IgD-negative memory B cell (primary cell): ENCODE results near the gene CFL1. TPM values are rescaled to one million over a fixed set of nuclear protein-coding genes. Genes with fewer than 3 reads are reported as not detected.

Experiments used
- H3K27ac Mint-ChIP-seq, 3 donors: one replicate each; pipeline ENCODE4 v1.8.0; 2020 to 2022; ENCODE audit warnings: mild to moderate bottlenecking in 3 of 3, mixed read lengths in 3 of 3, moderate library complexity in 1 of 3
- H3K27me3 Mint-ChIP-seq: one replicate; pipeline ENCODE4 v1.8.0; 2021; ENCODE audit warnings: mixed read lengths
- H3K36me3 Mint-ChIP-seq: one replicate; pipeline ENCODE4 v1.8.0; 2020; ENCODE audit warnings: mild to moderate bottlenecking, mixed read lengths
- H3K4me1 Mint-ChIP-seq, 3 donors: one replicate each; pipeline ENCODE4 v1.8.0; 2020 to 2022; ENCODE audit warnings: mixed read lengths in 3 of 3, mild to moderate bottlenecking in 1 of 3
- H3K4me3 Mint-ChIP-seq, 4 donors: one replicate each; pipeline ENCODE4 v1.8.0; 2020 to 2022; ENCODE audit warnings: mild to moderate bottlenecking in 4 of 4, mixed read lengths in 4 of 4, moderate library complexity in 3 of 4
- H3K9me3 Mint-ChIP-seq, 3 donors: one replicate each; pipeline ENCODE4 v1.8.0; 2020 to 2021; ENCODE audit warnings: mixed read lengths in 3 of 3, mild to moderate bottlenecking in 1 of 3
- polyA plus RNA-seq: library from polyadenylated mRNA; unstranded; fragments of 300-500 nt; fragmentation: Illumina TruSeq; gene quantifications from one replicate; pipeline ENCODE4 v1.2.3, GENCODE V29; 2021

Gene CFL1
- polyA plus RNA-seq, 1 donor from 2014 or later: 2,244 TPM

GRCh38 chr11:65868907-65869306 lies 10.9 kb upstream of the CFL1 start:
- peaks cover 5% of the 10 kb centered on the region for H3K27me3 Mint-ChIP-seq
- peaks cover 5 to 13% (median 12%) of the 10 kb centered on the region in 3 donors for H3K4me1 Mint-ChIP-seq
- peak overlapping the region in 2 of 4 donors; percentile 33 to 60 for H3K4me3 Mint-ChIP-seq
- no peaks in the 10 kb centered on the region for H3K9me3 Mint-ChIP-seq
- H3K27ac Mint-ChIP-seq: peak overlapping the region in 1 of 3 donors; percentile 45
- peaks cover 2% of the 10 kb centered on the region for H3K36me3 Mint-ChIP-seq

DNA sequence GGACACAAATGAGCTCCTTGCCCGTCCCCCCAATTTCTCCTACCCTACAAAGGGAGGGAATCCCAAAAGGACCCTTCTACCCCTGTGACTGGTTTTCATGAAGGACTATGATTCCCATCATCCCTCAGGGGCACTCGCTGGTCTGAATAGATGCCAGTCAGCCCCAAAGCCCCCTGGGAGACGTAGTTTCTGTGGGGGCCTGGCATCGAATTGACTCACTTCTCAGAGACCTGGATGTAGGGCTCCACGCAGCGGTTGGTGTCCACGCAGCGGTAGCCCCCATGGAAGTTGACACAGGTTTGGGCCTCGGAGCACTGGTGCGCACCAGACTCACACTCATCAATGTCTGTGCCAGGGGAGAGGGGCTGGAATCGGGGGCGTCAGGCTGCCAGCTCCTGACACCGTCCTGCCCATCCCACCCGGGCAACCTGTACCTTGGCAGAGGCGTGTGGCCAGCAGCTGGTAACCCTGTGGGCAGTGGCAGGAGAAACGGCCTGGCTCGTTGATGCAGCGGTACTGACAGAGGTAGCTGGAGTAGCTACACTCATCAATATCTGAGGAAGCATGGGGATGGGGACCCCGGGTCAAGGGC lies 10.2 kb upstream of the CFL1 start:
- Mint-ChIP-seq H3K4me3 (peak overlapping the region in 1 of 4 donors; percentile 79), H3K36me3 (peaks cover 2% of the 10 kb centered on the region), H3K4me1 (peaks cover 3 to 12% (median 8%) of the 10 kb centered on the region in 3 donors)

DNA sequence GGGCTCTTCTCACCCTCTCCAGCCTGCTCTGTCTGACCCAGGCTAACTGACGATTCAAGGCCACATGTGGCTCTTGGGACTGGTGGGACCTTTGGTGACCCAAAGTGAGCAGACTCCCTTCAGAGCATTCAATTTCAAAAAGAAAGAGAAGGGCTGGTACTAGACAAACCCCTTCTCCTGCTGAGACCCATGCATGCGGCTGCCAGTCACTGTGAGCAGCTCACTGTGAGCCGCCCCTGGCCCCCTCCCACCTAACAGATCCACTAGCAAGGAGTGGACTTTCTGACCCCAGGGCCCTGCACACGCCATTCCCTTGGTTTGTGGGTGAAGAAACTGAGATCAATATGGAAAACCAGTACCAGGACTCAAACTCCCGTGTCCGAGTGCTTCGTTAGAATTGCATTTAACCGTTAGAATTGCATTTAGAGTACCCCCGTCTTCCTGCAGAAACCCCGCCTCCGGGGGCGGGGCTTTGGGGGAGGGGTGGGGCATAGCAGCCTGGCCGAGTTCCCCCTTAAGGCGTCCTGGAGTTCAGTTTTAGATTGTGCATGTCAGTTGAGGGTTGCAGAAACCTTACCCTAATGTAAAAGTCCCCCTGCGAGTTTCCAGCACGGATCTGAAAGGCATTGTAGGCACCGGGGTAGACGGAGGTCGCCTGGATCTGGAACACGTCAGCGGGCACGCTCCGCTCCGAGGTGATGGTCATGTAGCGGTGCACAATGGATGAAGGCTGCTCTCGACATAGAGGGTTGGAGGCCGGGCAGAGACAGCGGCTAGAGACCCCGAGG lies 9.5 kb upstream of the CFL1 start:
- no peaks in the 10 kb centered on the region for H3K9me3 Mint-ChIP-seq
- peaks cover 2% of the 10 kb centered on the region for H3K36me3 Mint-ChIP-seq
- H3K27ac Mint-ChIP-seq: peak overlapping the region in 1 of 3 donors; percentile 45
- H3K4me3 Mint-ChIP-seq: peak overlapping the region in 2 of 4 donors; percentile 27 to 79
- no peaks in the 10 kb centered on the region for H3K27me3 Mint-ChIP-seq
- H3K4me1 Mint-ChIP-seq: peaks cover 0 to 11% (median 5%) of the 10 kb centered on the region in 3 donors

More for the DNA sequence above, 10.2 kb upstream of the CFL1 start:
- Mint-ChIP-seq H3K27ac (peak overlapping the region in 1 of 3 donors; percentile 45), H3K27me3 (peaks cover 3% of the 10 kb centered on the region), H3K9me3 (no peaks in the 10 kb centered on the region)

GRCh38 chr11:65866509-65867283 lies 8.7 kb upstream of the CFL1 start:
- H3K36me3 Mint-ChIP-seq: peaks cover 2% of the 10 kb centered on the region
- H3K4me1 Mint-ChIP-seq: peaks cover 0 to 12% (median 5%) of the 10 kb centered on the region in 3 donors
- peak overlapping the region in 1 of 4 donors; percentile 79 for H3K4me3 Mint-ChIP-seq
- no peaks in the 10 kb centered on the region for H3K9me3 Mint-ChIP-seq
- H3K27me3 Mint-ChIP-seq: no peaks in the 10 kb centered on the region
- H3K27ac Mint-ChIP-seq: no peak overlapping the region

DNA sequence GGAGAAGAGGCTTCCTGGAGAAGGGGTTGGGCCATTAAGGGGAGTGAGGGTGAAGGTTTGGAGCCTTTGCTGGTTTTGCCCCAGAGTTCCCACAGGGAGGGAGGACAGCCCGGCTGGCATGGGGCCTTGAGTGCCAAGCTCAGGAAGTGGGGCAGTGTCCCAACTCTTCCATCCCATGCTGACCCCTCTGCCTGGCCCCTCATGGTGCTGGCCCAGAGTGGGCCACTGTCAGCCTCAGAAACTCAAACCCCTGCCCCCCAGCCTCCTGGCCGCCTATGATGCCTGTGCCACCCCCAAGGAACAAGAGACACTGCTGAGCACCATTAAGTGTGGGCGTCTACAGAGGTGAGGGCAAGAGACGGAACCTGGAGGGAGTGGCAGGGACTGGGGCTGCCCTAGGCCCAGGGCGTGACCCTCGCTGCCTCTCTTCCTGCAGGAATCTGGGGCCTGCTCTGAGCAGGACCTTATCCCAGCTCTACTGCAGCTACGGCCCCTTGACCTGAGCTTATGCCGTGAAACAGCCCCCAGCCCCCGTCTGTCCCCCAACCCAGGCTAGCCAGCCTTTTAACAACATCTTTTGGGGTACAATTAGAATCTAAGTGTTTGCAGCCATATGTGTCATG lies 7.7 kb upstream of the CFL1 start:
- H3K4me1 Mint-ChIP-seq: peaks cover 0 to 14% (median 6%) of the 10 kb centered on the region in 3 donors
- H3K27me3 Mint-ChIP-seq: no peaks in the 10 kb centered on the region
- H3K27ac Mint-ChIP-seq: peak overlapping the region in 1 of 3 donors; percentile 85
- no peaks in the 10 kb centered on the region for H3K9me3 Mint-ChIP-seq
- no peak overlapping the region for H3K4me3 Mint-ChIP-seq
- peaks cover 2% of the 10 kb centered on the region for H3K36me3 Mint-ChIP-seq

- H3K9me3 Mint-ChIP-seq: no peaks in the 10 kb centered on the region
- peak overlapping the region in 2 of 3 donors; percentile 39 to 85 for H3K27ac Mint-ChIP-seq
- H3K4me1 Mint-ChIP-seq: peaks cover 4 to 13% (median 7%) of the 10 kb centered on the region in 3 donors
- no peaks in the 10 kb centered on the region for H3K27me3 Mint-ChIP-seq
- no peak overlapping the region for H3K4me3 Mint-ChIP-seq
- H3K36me3 Mint-ChIP-seq: peaks cover 2% of the 10 kb centered on the region
Observed at GRCh38 chr11:65864706-65865471, 6.9 kb upstream of the CFL1 start.

DNA sequence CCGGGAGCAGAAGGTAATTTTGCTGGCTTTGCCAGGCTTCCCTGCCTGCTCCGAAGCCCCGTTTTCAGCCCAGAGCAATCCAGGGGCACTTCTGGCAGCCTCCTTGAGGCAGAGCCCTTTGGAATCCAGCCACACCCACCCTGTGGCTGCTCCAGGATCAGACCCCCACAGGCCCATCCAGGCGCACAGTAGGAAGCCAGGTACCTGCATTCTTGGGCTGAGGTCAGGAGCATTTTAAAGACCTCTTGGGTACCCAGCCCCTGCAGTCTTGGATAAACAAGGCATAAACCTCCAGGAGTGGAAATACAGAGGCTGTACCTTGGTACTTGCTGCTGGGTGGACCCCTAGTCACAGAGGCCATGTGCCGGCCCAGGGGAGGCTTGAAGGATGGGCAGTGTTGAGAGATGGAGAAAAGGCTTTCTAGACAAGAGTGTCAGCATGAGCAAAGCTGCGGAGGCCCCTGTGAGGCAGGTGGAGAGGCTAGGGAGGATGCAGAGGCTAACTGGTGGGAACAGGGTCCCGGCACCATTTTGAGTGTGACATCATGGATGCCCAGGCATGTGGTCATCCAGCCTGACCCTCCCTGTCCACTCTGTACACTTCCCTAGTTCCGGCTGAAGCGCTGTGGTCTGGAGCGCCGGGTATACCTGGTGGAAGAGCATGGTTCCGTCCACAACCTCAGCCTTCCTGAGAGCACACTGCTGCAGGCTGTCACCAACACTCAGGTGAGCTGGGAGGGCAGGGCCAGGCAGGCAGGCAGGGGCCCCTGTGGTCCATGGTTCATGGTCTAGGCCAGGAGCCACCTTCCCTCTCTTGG lies 6.1 kb upstream of the CFL1 start:
- peak overlapping the region in 1 of 3 donors; percentile 39 for H3K27ac Mint-ChIP-seq
- H3K36me3 Mint-ChIP-seq: peaks cover 2% of the 10 kb centered on the region

GRCh38 chr11:65862941-65863888 lies 5.2 kb upstream of the CFL1 start:
- H3K36me3 Mint-ChIP-seq: peaks cover 2% of the 10 kb centered on the region
- H3K4me1 Mint-ChIP-seq: peaks cover 10 to 18% (median 11%) of the 10 kb centered on the region in 3 donors
- peak overlapping the region in 1 of 3 donors; percentile 64 for H3K27ac Mint-ChIP-seq
- H3K4me3 Mint-ChIP-seq: peak overlapping the region in 2 of 4 donors; percentile 34 to 82
- H3K27me3 Mint-ChIP-seq: no peaks in the 10 kb centered on the region
- H3K9me3 Mint-ChIP-seq: no peaks in the 10 kb centered on the region

More for the DNA sequence above, 6.1 kb upstream of the CFL1 start:
- Mint-ChIP-seq H3K27me3 (no peaks in the 10 kb centered on the region), H3K4me1 (peaks cover 5 to 14% (median 8%) of the 10 kb centered on the region in 3 donors), H3K4me3 (peak overlapping the region in 1 of 4 donors; percentile 17), H3K9me3 (no peaks in the 10 kb centered on the region)

DNA sequence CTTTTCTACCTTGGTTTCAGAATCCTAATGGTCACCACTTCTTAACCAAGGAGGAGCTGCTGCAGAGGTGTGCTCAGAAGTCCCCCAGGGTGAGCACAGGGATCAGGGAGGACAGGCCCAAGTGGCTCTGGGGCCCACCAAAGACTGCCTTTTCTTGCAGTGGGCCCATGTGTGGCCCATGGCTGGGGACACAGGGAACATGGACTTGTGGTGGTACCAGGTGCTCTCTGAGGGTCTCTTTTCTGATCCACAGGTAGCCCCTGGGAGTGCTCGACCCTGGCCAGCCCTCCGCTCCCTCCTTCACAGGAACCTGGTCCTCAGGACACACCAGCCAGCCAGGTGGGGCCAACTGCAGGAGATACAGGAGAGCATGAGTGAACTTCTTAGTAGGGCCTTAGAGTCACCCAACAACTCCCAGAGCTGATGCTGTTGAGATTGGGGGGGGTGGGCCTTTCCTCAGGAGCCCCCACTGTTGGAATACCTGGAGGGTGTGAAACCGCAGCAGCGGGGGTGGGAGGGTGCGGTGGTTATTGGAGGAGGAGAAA lies 4.3 kb upstream of the CFL1 start:
- H3K27ac Mint-ChIP-seq: no peak overlapping the region
- peaks cover 11 to 19% (median 13%) of the 10 kb centered on the region in 3 donors for H3K4me1 Mint-ChIP-seq

GRCh38 chr11:65861533-65862183 lies 3.7 kb upstream of the CFL1 start:
- Mint-ChIP-seq H3K4me3 (peak overlapping the region; percentile 51 to 98 (median 97)), H3K27ac (no peak overlapping the region)

More for the DNA sequence above, 4.3 kb upstream of the CFL1 start:
- H3K4me3 Mint-ChIP-seq: peak overlapping the region in 3 of 4 donors; percentile 34 to 82 (median 65)
- no peaks in the 10 kb centered on the region for H3K27me3 Mint-ChIP-seq
- no peaks in the 10 kb centered on the region for H3K9me3 Mint-ChIP-seq
- H3K36me3 Mint-ChIP-seq: peaks cover 2% of the 10 kb centered on the region

GRCh38 chr11:65861165-65861505 lies 3.2 kb upstream of the CFL1 start:
- Mint-ChIP-seq H3K27ac (peak overlapping the region in 1 of 3 donors; percentile 34), H3K4me3 (peak overlapping the region; percentile 96 to 98 (median 97)), H3K9me3 (no peaks in the 10 kb centered on the region), H3K4me1 (peaks cover 18 to 26% (median 22%) of the 10 kb centered on the region in 3 donors), H3K36me3 (no peaks in the 10 kb centered on the region), H3K27me3 (no peaks in the 10 kb centered on the region)

More at GRCh38 chr11:65861533-65862183, 3.7 kb upstream of the CFL1 start:
- Mint-ChIP-seq H3K9me3 (no peaks in the 10 kb centered on the region), H3K36me3 (no peaks in the 10 kb centered on the region), H3K27me3 (no peaks in the 10 kb centered on the region), H3K4me1 (peaks cover 13 to 21% (median 17%) of the 10 kb centered on the region in 3 donors)
